HCT116 (cell line): Measurements from ENCODE around the gene GET3. TPM values are rescaled to one million over a fixed set of nuclear protein-coding genes. Genes with fewer than 3 reads are reported as not detected.

Experiments
- ATAC-seq: fragments of 200-7000 bp; cut with Tn5 transposase; 2 replicates; pipeline ENCODE4 v1.9.1; 2020; ENCODE audit warnings: mild to moderate bottlenecking, moderate library complexity
- BruUV-seq: library from RNA; stranded (reverse); fragments of 400-500 nt; replicated peaks from 2 replicates; lab custom pipeline; 2021; lab: Mats Ljungman, UMichigan
- CTCF ChIA-PET: fragments of 300-600 bp; sonication (Branson Sonifier 250); formaldehyde crosslinking; loops from one replicate; lab custom pipeline; 2021; ENCODE audit warnings: antibody characterized with exemption; lab: Charles Lee
- POLR2A ChIA-PET: fragments of 300-600, 350-600 bp; sonication (Branson Sonifier 250); formaldehyde crosslinking; loops from one replicate; lab custom pipeline; 2021; ENCODE audit warnings: antibody characterized with exemption; lab: Charles Lee
- RAD21 ChIA-PET, 2 experiments: fragments of 300-600 bp; sonication (Branson Sonifier 250); formaldehyde crosslinking; loops; one replicate each; lab custom pipeline; 2023; ENCODE audit warnings: low total read pairs in 2 of 2; ENCODE audit not compliant: uncharacterized antibody in 2 of 2, unreplicated experiment in 2 of 2, low non-redundant PET in 1 of 2; lab: Charles Lee
- DNase-seq: peaks from one replicate; pipeline ENCODE4 v3.0.0-alpha.2; 2010; ENCODE audit warnings: low read depth, low spot score
- H2AFZ ChIP-seq: fragments of 200-600 bp; shearing (Covaris generic), sonication (generic); 2 replicates; pipeline ENCODE4 v1.6.1; 2017; ENCODE audit warnings: low read depth, mixed run types, mixed read lengths, antibody characterized with exemption, low read length; ENCODE audit not compliant: poor library complexity, severe bottlenecking
- H3K27ac ChIP-seq: 2 replicates; pipeline ENCODE4 v1.5.1; 2012; ENCODE audit warnings: low read depth, low read length
- H3K27me3 ChIP-seq: fragments of 200-600 bp; sonication (generic); 2 replicates; pipeline ENCODE4 v1.6.1; 2016; ENCODE audit warnings: mixed run types, low read length, mixed read lengths; ENCODE audit not compliant: insufficient read depth
- H3K36me3 ChIP-seq, 2 experiments: fragments of 200-500 bp in 1 of 2; fragments of 200-600 bp in 1 of 2; sonication (Bioruptor generic) in 1 of 2; sonication (generic) in 1 of 2; 2 replicates each; pipeline versions ENCODE4 v1.5.1 to v1.6.1; 2014 to 2016; ENCODE audit warnings: low read length in 2 of 2, inconsistent platforms in 1 of 2, mixed read lengths in 1 of 2, mixed run types in 1 of 2; ENCODE audit not compliant: insufficient read depth in 2 of 2, control insufficient read depth in 1 of 2
- H3K4me1 ChIP-seq, 2 experiments: fragments of 200-600 bp in 1 of 2; sonication (generic) in 1 of 2; 2 replicates each; pipeline versions ENCODE4 v1.5.1 to v1.6.1; 2012 to 2017; ENCODE audit warnings: low read length in 2 of 2, inconsistent platforms in 1 of 2, mild to moderate bottlenecking in 1 of 2, mixed read lengths in 1 of 2, mixed run types in 1 of 2, moderate library complexity in 1 of 2; ENCODE audit not compliant: insufficient read depth in 2 of 2, control insufficient read depth in 1 of 2
- H3K4me2 ChIP-seq: fragments of 200-600 bp; sonication (generic); 2 replicates; pipeline ENCODE4 v1.6.1; 2017; ENCODE audit warnings: mixed run types, low read length, mixed read lengths
- H3K4me3 ChIP-seq, 2 experiments: fragments of 200-600 bp in 1 of 2; sonication (generic) in 1 of 2; replicated peaks in 1 of 2; 2 replicates each; pipeline ENCODE4 v1.5.1; 2011 to 2016; ENCODE audit warnings: low read length in 2 of 2, control low read depth in 1 of 2, low read depth in 1 of 2, mild to moderate bottlenecking in 1 of 2, mixed read lengths in 1 of 2, mixed run types in 1 of 2
- H3K79me2 ChIP-seq: fragments of 200-600 bp; sonication (generic); 2 replicates; pipeline ENCODE4 v1.6.1; 2017; ENCODE audit warnings: mild to moderate bottlenecking, mixed run types, low read length, moderate library complexity, mixed read lengths; ENCODE audit not compliant: insufficient read depth
- H3K9ac ChIP-seq: fragments of 200-600 bp; sonication (generic); 2 replicates; pipeline ENCODE4 v1.6.1; 2016; ENCODE audit warnings: low read length, mixed read lengths
- H3K9me2 ChIP-seq: fragments of 200-600 bp; sonication (generic), shearing (Covaris generic); 2 replicates; pipeline ENCODE4 v1.6.1; 2017; ENCODE audit warnings: mixed run types, mild to moderate bottlenecking, moderate library complexity; ENCODE audit not compliant: insufficient read depth
- H3K9me3 ChIP-seq, 2 experiments: fragments of 200-500 bp in 1 of 2; fragments of 200-600 bp in 1 of 2; sonication (Bioruptor generic) in 1 of 2; sonication (generic) in 1 of 2; 2 replicates each; pipeline ENCODE4 v1.6.1; 2014 to 2017; ENCODE audit warnings: low read length in 2 of 2, mixed read lengths in 2 of 2, inconsistent platforms in 1 of 2, low read depth in 1 of 2, mild to moderate bottlenecking in 1 of 2, mixed run types in 1 of 2, moderate library complexity in 1 of 2; ENCODE audit not compliant: control insufficient read depth in 1 of 2, insufficient read depth in 1 of 2
- H4K20me1 ChIP-seq: fragments of 200-600 bp; sonication (generic), shearing (Covaris generic); 2 replicates; pipeline ENCODE4 v1.6.1; 2017; ENCODE audit warnings: mixed run types, mild to moderate bottlenecking, moderate library complexity; ENCODE audit not compliant: insufficient read depth
- FOSL1 ChIP-seq: IDR thresholded peaks from 2 replicates; pipeline ENCODE4 v1.6.1; 2012; ENCODE audit warnings: low read depth
- JUND ChIP-seq: IDR thresholded peaks from 2 replicates; pipeline ENCODE4 v1.6.1; 2012
- MAX ChIP-seq: IDR thresholded peaks from 2 replicates; pipeline ENCODE4 v1.6.1; 2012
- POLR2AphosphoS5 ChIP-seq: IDR thresholded peaks from 2 replicates; pipeline ENCODE4 v1.6.1; 2011; ENCODE audit warnings: mild to moderate bottlenecking, low read depth, low read length, moderate library complexity
- SIN3A ChIP-seq: IDR thresholded peaks from 2 replicates; pipeline ENCODE4 v1.6.1; 2012; ENCODE audit warnings: low read depth
- ZNF274 ChIP-seq: fragments of 200-500 bp; sonication (Bioruptor generic); IDR thresholded peaks from 2 replicates; pipeline ENCODE4 v1.6.1; 2014; ENCODE audit warnings: mild to moderate bottlenecking, low read depth, low read length, inconsistent platforms
- intact Hi-C: fragments of 100-400 bp; cut with micrococcal nuclease; formaldehyde crosslinking; loops from 2 replicates; pipeline ENCODE4 v1.10.0; 2022
- total RNA-seq: library from RNA; stranded (reverse); gene quantifications from one replicate; pipeline ENCODE4 v1.2.1, GENCODE V29; 2021; ENCODE audit not compliant: unreplicated experiment
- TF ChIP-seq, protein P1 (sequence below): IDR thresholded peaks from 2 replicates; pipeline ENCODE4 v1.6.1; 2012; ENCODE audit warnings: low read depth

GET3 gene
- total RNA-seq, 1 experiment from 2014 or later: 77.6 TPM

- TF ChIP-seq, protein P1, sequence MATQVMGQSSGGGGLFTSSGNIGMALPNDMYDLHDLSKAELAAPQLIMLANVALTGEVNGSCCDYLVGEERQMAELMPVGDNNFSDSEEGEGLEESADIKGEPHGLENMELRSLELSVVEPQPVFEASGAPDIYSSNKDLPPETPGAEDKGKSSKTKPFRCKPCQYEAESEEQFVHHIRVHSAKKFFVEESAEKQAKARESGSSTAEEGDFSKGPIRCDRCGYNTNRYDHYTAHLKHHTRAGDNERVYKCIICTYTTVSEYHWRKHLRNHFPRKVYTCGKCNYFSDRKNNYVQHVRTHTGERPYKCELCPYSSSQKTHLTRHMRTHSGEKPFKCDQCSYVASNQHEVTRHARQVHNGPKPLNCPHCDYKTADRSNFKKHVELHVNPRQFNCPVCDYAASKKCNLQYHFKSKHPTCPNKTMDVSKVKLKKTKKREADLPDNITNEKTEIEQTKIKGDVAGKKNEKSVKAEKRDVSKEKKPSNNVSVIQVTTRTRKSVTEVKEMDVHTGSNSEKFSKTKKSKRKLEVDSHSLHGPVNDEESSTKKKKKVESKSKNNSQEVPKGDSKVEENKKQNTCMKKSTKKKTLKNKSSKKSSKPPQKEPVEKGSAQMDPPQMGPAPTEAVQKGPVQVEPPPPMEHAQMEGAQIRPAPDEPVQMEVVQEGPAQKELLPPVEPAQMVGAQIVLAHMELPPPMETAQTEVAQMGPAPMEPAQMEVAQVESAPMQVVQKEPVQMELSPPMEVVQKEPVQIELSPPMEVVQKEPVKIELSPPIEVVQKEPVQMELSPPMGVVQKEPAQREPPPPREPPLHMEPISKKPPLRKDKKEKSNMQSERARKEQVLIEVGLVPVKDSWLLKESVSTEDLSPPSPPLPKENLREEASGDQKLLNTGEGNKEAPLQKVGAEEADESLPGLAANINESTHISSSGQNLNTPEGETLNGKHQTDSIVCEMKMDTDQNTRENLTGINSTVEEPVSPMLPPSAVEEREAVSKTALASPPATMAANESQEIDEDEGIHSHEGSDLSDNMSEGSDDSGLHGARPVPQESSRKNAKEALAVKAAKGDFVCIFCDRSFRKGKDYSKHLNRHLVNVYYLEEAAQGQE: no peak
- TF ChIP-seq JUND (no peak), FOSL1 (no peak), POLR2AphosphoS5 (peak; percentile 10; the same call in 1 of the 2 replicates), ZNF274 (no peak), SIN3A (no peak)
Observed at GRCh38 chr19:12733369-12734214, 3.7 kb upstream of the GET3 start (continued).

- Histone ChIP-seq H3K79me2 (peaks cover 42% of the 10 kb centered on the region), H3K9me3 (no peaks in the 10 kb centered on the region), H3K9ac (peak overlapping the region; percentile 91), H3K4me2 (peak overlapping the region; percentile 82), H3K4me1 (peaks cover 21 to 36% of the 10 kb centered on the region in 2 experiments), H3K9me2 (no peaks in the 10 kb centered on the region), H4K20me1 (peaks cover 6% of the 10 kb centered on the region; the same call in 1 of the 2 replicates), H3K27ac (peak overlapping the region; percentile 78), H3K4me3 (peak overlapping the region; percentile 88 to 89), H2AFZ (no peak overlapping the region), H3K36me3 (peaks cover 7 to 14% of the 10 kb centered on the region in 2 experiments), H3K27me3 (no peaks in the 10 kb centered on the region)
- no peak for ATAC-seq
- no peak for DNase-seq
- POLR2A ChIA-PET: interaction anchor here (0.8 to 3.1 kb wide), 2 partner anchors 16 to 61 kb away, joined by 3 to 15 read pairs; no protein-coding TSS in a partner anchor
- CTCF ChIA-PET: interaction anchor here (2.6 to 2.7 kb wide), 2 partner anchors 20 to 23 kb away, joined by 12 to 16 read pairs; no protein-coding TSS in a partner anchor
- intact Hi-C loops: no loop called here
- TF ChIP-seq MAX (no peak), JUND (no peak)
- RAD21 ChIA-PET: no interaction called here
- no TSS peak for BruUV-seq
Observed at GRCh38 chr19:12737835-12738351, 596 bp downstream of the GET3 start.
